GM19035 (cell line): Measurements from ENCODE around the gene CDK14.
"Not testable (repeated sequence)": the region's sequence is repeated elsewhere in the genome, so short reads cannot be mapped to it uniquely, and the experiment has no call there.

Source experiments
- ATAC-seq: cut with Tn5 transposase; IDR thresholded peaks from one replicate; pipeline ENCODE4 v1.9.1; 2021; ENCODE audit not compliant: unreplicated experiment

Gene CDK14

GRCh38 chr7:90777465-90777864 lies 181.3 kb downstream of the CDK14 start:
- ATAC-seq, result peak; percentile 49

DNA sequence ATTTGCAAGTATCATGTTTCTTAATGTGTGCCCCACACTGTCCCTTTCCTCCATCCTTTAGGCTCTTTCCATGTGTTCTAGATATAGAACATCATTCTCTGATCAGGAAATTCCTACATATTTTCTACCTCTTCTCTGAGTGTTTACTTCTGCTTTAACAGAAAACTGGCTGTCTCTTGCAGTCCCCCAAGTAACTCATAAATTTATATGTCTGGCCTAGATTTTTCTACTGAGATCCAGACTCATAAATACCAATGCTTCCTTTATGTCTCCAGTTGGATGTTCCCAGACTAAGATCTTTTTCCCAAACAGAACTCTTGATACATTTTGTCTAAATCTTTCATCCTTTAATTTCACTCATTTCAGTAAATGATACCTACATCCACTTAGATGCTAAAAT lies 181.8 kb downstream of the CDK14 start:
- no peak for ATAC-seq

DNA sequence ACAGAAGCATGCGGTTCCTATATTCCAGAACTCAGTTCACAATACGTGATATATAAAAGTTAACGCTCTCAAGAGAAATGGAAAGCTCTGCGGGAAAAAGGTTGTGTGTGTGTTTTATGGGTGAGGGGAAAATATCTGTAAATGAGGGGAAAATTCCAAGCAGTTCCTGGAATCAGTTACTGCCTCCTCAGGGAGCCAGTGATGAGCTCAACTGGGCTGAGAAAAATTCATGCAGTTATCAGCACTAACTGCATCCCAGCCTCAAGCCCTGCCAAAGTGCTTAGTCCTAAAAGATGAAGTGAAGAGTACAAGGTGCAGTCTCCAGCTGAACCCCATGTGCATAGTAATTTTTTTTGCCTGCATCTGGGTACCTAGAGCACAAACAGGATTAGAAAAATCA lies 191.9 kb downstream of the CDK14 start:
- ATAC-seq, result no peak

- no peak for ATAC-seq
These were observed 193.7 kb downstream of the CDK14 start for GRCh38 chr7:90789736-90790306.

GRCh38 chr7:90791596-90791995 lies 195.5 kb downstream of the CDK14 start:
- ATAC-seq, result no peak

DNA sequence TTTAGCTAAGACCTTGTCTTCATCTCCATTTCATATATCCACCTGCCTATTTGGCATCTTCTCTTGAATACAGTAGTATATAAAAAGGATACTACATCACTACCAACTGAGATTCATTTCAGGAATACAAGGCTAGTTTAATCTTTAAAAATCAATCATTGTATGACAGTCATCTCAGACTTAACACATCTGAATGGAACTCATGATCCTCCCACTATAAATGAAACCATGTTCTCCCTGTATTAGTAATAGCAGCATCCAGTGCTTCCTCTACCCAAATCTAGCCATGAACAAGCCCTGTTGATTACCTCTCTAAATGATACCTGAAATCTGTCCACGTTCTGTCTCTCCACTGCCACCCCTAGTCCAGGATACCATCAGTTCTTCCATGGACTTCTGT lies 196.2 kb downstream of the CDK14 start:
- no peak for ATAC-seq

DNA sequence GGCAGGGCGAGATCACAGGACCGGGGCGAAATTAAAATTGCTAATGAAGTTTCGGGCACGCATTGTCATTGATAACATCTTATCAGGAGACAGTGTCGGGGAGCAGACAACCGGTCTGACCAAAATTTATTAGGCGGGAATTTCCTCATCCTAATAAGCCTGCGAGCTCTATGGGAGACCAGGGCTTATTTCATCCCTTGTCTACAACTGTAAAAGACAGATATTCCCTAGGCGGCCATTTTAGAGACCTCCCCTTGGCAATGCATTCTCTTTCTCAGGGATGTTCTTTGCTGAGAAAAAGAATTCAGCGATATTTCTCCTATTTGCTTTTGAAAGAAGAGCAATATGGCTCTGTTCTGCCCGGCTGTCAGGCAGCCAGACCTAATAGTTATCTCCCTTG lies 198.1 kb downstream of the CDK14 start:
- ATAC-seq, result not testable (repeated sequence)

DNA sequence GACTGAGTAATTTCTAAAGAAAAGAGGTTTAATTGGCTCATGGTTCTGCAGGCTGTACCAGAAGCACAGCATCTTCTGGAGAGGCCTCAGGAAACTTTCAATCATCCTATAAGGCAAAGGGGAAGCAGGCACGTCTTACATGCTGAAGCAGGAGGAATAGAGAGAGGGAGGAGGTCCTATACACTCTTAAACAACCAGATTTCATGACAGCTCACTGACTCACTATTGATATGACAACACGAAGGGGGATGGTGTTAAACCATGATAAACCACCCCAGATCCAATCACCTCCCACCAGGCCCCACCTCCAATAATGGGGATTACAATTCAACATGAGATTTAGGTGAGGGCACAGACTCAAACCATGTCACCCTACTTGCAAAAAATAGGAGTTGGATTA lies 201.5 kb downstream of the CDK14 start:
- no peak for ATAC-seq

DNA sequence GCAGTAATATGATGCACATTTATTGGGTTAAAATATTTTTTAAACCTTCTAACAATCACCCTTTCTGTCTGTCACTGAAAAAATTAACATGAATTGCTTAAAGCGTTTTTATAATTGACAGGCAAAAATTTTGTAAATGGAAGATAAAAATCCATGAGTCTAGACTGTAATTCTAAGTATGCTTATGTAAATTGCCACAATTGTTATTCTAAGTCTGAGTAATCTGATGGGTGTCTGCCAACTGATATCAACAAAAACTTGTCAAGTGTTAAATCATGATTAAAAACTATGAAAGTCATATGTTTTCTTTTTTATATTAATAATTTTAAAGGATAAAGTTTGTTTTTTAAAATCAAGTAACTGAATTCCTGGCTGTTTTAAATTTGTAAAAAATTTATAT lies 208.2 kb downstream of the CDK14 start:
- no peak for ATAC-seq

DNA sequence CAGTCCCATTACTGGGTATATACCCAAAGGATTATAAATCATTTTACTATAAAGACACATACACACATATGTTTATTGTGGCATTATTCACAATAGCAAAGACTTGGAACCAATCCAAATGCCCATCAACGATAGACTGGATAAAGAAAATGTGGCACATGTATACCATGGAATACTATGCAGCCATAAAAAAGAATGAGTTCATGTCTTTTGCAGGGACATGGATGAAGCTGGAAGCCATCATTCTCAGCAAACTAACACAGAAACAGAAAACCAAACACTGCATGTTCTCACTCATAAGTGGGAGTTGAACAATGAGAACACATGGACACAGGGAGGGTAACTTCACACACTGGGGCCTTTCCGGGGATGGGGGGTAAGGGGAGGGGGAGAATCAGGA lies 219.4 kb downstream of the CDK14 start:
- not testable (repeated sequence) for ATAC-seq

- peak; percentile 99 for ATAC-seq
These were observed 220.5 kb downstream of the CDK14 start for GRCh38 chr7:90816511-90817142.

DNA sequence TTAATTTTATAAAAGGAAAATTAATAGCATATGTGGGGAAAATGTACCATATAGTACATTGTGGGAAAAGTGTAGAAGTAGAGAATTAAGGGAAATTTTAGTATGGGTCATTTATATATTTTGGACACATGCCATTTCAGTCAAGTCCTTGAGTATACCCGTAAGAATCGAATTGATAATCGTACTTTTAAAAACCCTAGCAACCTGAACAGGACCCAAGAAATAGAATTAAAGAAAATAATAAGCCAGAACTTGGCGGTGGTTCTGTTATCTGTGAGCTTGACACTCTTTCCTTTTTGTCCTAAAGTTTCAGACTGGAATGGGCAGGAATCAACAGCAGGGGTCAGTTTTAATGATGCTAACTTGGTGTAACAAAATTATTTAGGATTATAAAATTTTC lies 221.0 kb downstream of the CDK14 start:
- ATAC-seq, result no peak

- no peak for ATAC-seq
These were observed 221.7 kb downstream of the CDK14 start for GRCh38 chr7:90817846-90818245.

DNA sequence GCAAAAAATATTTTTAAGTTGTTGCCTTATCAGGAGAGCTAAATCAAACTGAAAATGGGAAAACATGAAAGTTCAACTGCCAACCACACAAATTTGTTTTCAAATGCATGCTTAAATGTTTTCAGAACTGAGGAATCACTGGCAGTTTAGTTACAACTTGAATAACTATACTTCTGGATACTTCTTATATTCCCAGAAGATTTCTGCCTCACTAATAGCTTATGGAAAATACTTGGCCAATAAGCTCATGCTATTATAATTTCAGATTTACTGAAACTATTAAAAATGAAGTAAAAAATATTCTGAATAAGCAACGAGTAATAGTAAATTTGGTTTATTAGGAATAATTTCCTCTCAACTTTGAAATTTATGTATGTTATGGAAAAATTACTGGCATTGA lies 222.2 kb downstream of the CDK14 start:
- no peak for ATAC-seq

GRCh38 chr7:90821961-90822620 lies 226.0 kb downstream of the CDK14 start:
- ATAC-seq, result no peak

DNA sequence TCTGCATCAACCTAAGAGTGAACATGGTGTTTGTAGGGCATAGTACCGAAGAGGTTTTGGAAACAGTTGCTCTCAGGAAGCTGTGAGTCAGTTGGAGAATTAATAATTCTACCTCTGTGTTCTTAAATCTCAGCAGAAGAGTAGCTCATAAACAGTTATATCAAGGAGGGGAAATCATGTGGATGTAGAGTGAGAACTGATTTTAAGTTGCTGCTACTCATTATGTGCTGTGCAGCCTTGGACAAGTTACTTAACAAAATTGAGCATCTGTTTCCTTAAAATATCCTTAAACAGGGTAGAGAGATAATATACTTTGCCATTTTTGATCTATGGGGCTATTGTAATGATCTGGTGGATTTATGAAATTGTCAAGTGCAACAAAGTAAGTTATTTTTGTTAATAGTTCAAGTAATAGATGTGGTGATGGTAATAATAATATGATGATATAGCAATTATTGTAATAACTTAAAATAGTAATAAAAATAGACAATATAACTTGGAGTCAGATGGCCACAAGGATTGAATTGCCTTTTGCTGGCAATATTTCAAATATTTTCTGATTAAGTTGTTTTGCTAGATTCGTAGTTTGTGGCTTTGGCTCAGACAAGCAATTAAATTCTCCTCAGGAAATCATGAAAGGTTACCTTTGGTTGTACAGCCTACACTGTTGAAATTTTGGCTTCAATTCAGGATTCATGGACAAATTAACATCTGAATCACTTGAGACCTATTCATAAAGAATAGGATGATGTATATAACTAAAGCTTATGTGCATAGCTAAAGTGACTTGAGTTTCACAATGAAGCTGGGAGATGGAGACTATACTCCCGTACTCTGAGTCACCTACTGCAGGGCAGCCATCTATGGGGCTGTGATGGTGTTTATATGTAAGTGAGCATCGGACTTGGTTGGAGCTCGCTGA lies 228.5 kb downstream of the CDK14 start:
- ATAC-seq, result no peak

GRCh38 chr7:90825779-90826178 lies 229.7 kb downstream of the CDK14 start:
- ATAC-seq, result no peak

DNA sequence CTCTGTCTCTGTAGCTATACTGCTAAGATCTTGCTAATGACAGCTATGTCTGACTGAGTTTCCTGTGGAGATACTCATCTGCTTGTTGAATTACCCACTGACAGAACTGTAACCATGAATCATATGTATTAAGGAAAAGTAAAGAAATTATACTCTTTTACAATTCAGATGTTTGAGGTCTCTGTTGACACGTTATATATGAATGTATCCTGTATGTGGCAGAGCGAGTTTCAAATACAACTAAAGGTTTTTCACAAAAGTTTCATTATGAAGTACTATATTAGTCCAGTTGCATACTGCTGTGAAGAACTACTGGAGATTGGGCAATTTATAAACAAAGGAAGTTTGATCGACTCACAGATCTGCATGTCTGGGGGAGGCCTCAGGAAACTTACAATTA lies 232.5 kb downstream of the CDK14 start:
- ATAC-seq, result no peak

DNA sequence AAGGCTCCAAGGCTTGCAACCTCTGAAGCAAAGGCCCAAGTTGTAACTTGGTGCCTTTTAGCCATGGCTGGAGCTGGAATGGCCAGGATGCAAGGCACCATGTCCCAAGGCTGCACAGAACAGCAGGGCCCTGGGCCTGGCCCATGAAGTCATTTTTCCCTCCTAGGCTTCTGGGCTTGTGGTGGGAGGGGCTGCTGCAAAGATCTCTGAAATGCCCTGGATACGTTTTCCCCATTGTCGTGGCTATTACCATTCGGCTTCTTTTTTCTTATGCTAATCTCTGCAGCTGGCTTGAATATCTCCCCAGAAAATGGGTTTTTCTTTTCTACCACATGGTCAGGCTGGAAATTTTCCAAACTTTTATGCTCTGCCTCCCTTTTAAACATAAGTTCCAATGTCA lies 234.2 kb downstream of the CDK14 start:
- no peak for ATAC-seq

GRCh38 chr7:90832726-90833125 lies 236.6 kb downstream of the CDK14 start:
- no peak for ATAC-seq

DNA sequence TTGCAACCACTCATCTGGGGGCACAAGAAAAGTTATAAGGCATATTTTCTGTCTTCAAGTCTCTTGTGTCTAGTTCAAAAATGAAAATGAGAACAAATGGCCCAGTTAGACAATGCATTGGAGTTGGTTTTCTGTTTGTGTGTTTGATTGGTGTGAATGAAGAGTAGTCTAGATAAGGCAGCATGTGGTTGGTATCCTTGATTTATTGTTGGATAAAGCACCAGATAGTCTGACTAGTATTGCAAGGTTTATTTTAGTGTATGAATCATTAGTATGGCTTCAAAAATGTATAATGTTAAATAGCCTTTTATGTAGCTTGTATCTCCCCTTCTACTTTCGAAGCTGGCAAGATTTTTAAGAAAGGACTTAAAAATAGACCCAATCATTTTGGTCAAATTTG lies 237.3 kb downstream of the CDK14 start:
- ATAC-seq, result no peak

- no peak for ATAC-seq
These were observed 238.7 kb downstream of the CDK14 start for GRCh38 chr7:90834771-90835170.
